Colon (tissue), 2 donors: ENCODE results near the gene GDF10.

Source experiments
- FAIRE-seq: peaks from 2 replicates; lab custom pipeline; 2012; peaks lifted over from hg19 to GRCh38; lab: Jason Lieb, UNC
- donor health status: control.
- donor health status: control.

GDF10 gene

DNA sequence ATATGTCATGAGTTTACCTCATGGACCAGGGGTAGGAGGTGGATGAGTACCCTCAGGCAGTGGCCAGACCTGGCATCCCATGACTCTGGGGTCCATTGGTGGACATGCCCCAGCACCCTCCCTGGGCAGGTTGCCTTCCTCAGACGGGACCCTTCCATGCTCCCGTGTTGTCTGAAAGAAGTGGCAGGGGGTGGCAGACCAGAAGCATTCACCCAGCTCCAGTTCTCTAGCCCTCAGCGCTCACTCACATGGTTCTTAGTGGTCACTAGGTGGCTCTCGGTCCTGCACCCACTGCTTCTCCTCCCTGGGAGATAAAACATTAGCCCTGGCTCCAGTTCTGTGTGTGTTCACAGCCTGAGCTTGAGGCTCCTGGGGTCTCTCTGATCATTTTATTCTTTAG lies 54.2 kb downstream of the GDF10 start:
- no peak for FAIRE-seq

- FAIRE-seq: no peak
These were observed 54.9 kb downstream of the GDF10 start for GRCh38 chr10:47354900-47355299.

DNA sequence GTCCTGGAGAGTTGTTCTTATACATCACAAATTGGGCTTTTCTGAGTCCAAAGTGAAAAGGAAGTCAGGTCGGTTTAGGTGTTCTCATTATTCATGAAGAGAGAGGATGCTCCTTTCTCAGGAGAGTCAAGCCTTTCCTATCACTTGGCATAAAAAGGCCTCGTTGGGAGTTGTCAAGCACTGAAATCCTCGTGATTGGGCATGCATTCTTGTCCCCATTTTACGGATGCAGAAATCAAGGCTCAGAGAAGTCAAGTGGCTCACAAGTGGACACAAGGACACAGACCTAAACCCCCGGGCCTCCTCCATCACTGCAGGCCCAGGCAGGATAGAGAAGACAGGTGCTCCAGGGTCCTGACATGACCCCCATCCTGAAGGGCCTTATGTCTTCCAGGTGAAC lies 56.7 kb downstream of the GDF10 start:
- no peak for FAIRE-seq

DNA sequence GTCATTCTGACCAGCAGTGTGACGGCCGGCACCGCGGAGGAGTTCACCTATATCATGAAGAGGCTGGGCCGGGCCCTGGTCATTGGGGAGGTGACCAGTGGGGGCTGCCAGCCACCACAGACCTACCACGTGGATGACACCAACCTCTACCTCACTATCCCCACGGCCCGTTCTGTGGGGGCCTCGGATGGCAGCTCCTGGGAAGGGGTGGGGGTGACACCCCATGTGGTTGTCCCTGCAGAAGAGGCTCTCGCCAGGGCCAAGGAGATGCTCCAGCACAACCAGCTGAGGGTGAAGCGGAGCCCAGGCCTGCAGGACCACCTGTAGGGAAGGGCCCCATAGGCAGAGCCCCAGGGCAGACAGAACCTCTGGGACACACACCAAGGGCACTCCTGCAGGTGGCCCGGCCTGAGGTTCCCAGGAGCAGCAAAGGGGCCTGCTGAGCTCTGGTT lies 57.2 kb downstream of the GDF10 start:
- FAIRE-seq: no peak

DNA sequence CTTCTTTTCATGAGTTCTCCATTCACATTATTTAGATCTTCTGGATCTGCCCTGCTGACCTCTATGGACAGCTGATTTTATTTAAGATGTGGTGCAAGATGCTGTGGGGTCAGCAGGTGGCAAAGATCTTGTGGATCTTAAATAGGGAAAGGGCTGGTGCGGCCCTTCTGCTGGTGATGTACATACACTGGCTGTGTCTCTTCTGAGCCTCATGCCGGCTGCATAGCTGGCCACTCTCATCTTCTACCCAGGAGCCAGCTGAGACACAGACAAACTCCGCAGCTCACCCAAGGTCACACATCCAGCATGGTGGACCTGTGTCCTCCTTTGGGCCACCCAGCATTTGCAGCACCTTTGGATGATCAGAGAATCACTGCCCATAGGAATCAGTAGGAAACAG lies 57.9 kb downstream of the GDF10 start:
- no peak for FAIRE-seq

DNA sequence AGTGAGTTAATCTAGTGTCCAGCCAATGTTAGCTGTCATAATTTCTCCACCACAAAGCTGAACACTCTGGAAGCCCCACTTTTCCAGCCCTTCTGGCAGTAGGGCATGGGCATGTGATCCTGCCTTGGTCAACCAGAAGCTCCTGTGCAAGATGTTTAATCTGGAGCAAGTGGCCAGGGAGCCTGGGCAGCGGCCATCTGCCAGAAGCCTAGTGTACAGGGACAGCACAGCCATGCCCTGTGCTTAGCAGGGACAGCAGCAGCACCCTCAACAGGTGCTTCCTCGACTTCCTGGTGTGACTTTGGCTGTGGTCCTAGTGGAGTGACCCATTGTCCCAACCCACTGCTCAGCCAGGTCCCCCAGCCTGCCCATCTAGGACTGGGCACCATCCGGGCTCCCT lies 58.5 kb downstream of the GDF10 start:
- no peak for FAIRE-seq

DNA sequence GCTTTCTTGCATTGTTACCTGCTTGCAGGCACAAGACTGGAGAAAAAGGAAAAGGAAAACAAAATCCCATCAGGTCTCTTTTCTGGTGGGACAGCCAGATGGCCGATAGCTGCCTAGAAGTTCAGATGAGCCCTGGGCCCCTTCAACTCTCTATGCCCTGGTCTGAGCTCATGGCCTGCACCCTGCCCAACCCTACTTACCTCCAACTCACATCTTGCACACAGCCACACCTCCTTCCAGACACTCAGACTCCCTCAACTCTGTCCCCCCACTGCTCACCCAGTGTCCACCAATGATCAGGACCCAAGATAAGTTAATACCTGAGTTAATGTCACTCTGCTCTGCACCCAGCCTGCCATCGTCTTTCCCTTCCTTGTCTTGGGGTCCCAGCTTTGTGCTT lies 59.1 kb downstream of the GDF10 start:
- FAIRE-seq: no peak

- no peak for FAIRE-seq
These were observed 59.8 kb downstream of the GDF10 start for GRCh38 chr10:47359626-47360418.

DNA sequence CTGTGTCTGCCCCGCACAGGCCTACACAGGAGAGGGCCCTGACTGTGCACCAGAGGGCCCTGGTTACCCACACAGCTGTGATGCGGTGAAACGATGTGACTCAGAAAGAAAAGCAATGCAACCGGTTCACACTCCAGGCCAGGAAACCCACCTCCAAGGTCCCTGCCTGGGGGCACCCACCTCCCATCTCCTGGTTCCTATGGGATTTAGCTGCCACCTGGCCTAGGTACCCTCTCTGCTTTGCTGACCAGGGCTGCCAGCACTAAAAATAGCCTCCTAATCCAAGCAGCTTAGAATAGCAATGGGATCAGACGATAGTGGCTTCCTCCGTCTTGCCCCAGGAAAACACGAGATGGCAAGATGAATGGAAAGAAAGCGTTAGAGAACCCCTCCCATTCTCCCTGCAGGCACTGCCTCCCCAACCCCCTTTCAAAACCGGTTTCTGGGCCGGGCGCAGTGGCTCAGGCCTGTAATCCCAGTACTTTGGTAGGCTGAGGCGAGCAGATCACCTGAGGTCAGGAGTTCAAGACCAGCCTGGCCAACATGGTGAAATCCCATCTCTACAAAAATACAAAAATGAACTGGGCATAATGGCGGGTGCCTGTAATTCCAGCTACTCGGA lies 60.5 kb downstream of the GDF10 start:
- no peak for FAIRE-seq

- FAIRE-seq: no peak
These were observed 61.3 kb downstream of the GDF10 start for GRCh38 chr10:47361293-47361692.

DNA sequence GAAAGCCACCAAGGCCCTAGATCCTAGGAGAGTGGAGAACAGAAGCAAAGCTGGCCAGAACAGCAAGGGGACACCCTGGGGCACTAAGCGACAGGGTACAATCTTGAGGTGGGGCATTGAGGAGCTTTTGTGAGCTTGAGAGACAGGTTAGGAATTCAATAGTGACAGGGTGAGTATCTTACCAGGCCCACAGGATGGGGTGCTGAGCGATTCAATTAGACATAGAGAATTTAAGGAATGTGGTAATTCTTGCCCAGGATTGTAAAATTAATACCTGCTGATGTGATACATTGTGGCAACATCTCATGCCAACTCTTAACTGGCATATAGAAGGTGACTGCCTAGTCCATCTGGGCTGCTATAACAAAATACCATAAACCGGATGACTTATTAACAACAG lies 62.2 kb downstream of the GDF10 start:
- no peak for FAIRE-seq
